ENCODE data around the gene RSRP1. TPM values are rescaled to one million over a fixed set of nuclear protein-coding genes. Genes with fewer than 3 reads are reported as not detected.

RSRP1 gene
- total and polyA plus RNA-seq, 12 donors = 22.8 to 663 (median 107) TPM

- H3K27ac ChIP-seq = no peak overlapping the region
Measured at GRCh38 chr1:25197235-25197975, 49.8 kb downstream of the RSRP1 start.

GRCh38 chr1:25196830-25197229 is 50.4 kb downstream of the RSRP1 start:
- H3K4me1 ChIP-seq (replicated peaks in 1 of 2) = peaks cover 0 to 8% of the 10 kb centered on the region in 2 donors
- intact Hi-C loops (cut with DNase I) = no loop called here
- DNase-seq = no peak
- no peak for TF ChIP-seq POLR2A (IDR thresholded peaks at IDR 0.05)
- TF ChIP-seq CTCF (IDR thresholded peaks at IDR 0.05) = no peak
- WGBS, 4 donors = 86 to 94% (median 88%) methylated on average over 6 to 7 of the region's 7 CpGs
- H3K27me3 ChIP-seq = no peaks in the 10 kb centered on the region
- H3K27ac ChIP-seq = no peak overlapping the region
- no peaks in the 10 kb centered on the region for H3K36me3 ChIP-seq (replicated peaks in 1 of 2)
- H3K9me3 ChIP-seq (replicated peaks in 1 of 3) = no peaks in the 10 kb centered on the region
- H3K4me3 ChIP-seq = no peak overlapping the region

More at GRCh38 chr1:25197235-25197975, 49.8 kb downstream of the RSRP1 start:
- TF ChIP-seq CTCF (IDR thresholded peaks at IDR 0.05) (no peak), POLR2A (IDR thresholded peaks at IDR 0.05) (no peak)
- Histone ChIP-seq H3K36me3 (replicated peaks in 1 of 2) (no peaks in the 10 kb centered on the region), H3K4me1 (replicated peaks in 1 of 2) (peaks cover 0 to 8% of the 10 kb centered on the region in 2 donors), H3K9me3 (replicated peaks in 1 of 3) (no peaks in the 10 kb centered on the region), H3K27me3 (no peaks in the 10 kb centered on the region), H3K4me3 (no peak overlapping the region)
- intact Hi-C loops (cut with DNase I) = no loop called here
- WGBS, 4 donors = 74 to 85% (median 80%) methylated on average over 12 to 20 of the region's 20 CpGs
- no peak for DNase-seq

GRCh38 chr1:25195835-25196234 is 51.4 kb downstream of the RSRP1 start:
- no peak for TF ChIP-seq CTCF (IDR thresholded peaks at IDR 0.05)
- no peak for TF ChIP-seq POLR2A (IDR thresholded peaks at IDR 0.05)
- H3K36me3 ChIP-seq (replicated peaks in 1 of 2) = no peaks in the 10 kb centered on the region
- no peak for DNase-seq
- H3K9me3 ChIP-seq (replicated peaks in 1 of 3) = no peaks in the 10 kb centered on the region
- 86 to 98% (median 89%) methylated on average over 5 to 6 of the region's 6 CpGs for WGBS, 4 donors
- H3K4me1 ChIP-seq (replicated peaks in 1 of 2) = peaks cover 0 to 8% of the 10 kb centered on the region in 2 donors
- no peak overlapping the region for H3K4me3 ChIP-seq
- intact Hi-C loops (cut with DNase I) = no loop called here
- no peaks in the 10 kb centered on the region for H3K27me3 ChIP-seq
- H3K27ac ChIP-seq = no peak overlapping the region

- WGBS, 4 donors = 24 to 44% (median 35%) methylated on average over 9 to 17 of the region's 17 CpGs
- intact Hi-C loops (cut with DNase I) = no loop called here
- Histone ChIP-seq H3K4me1 (replicated peaks in 1 of 2) (peaks cover 0 to 8% of the 10 kb centered on the region in 2 donors), H3K4me3 (no peak overlapping the region), H3K27ac (peak overlapping the region in 2 of 5 donors; percentile 49 to 71), H3K9me3 (replicated peaks in 1 of 3) (no peaks in the 10 kb centered on the region), H3K27me3 (no peaks in the 10 kb centered on the region), H3K36me3 (replicated peaks in 1 of 2) (no peaks in the 10 kb centered on the region)
- TF ChIP-seq POLR2A (IDR thresholded peaks at IDR 0.05) (peak in 1 of 2 donors; percentile 35), CTCF (IDR thresholded peaks at IDR 0.05) (no peak)
- DNase-seq = peak; percentile 78 to 90 (median 86)
Measured at GRCh38 chr1:25194572-25195020, 52.7 kb downstream of the RSRP1 start.

Data from adrenal gland (tissue), 12 donors.